Nephron (organoid): ENCODE data around the gene HRH3.

Experiments
- H3K27ac Mint-ChIP-seq, 3 experiments: 2 replicates each; pipeline ENCODE4 v1.8.0; 2020; ENCODE audit warnings: mixed read lengths in 3 of 3, mild to moderate bottlenecking in 2 of 3, moderate library complexity in 1 of 3
- H3K27me3 Mint-ChIP-seq: 2 replicates; pipeline ENCODE4 v1.8.0; 2021; ENCODE audit warnings: low read depth, mild to moderate bottlenecking, moderate library complexity, mixed read lengths
- H3K36me3 Mint-ChIP-seq: 2 replicates; pipeline ENCODE4 v1.8.0; 2020; ENCODE audit warnings: low read depth, mixed read lengths
- H3K4me1 Mint-ChIP-seq: 2 replicates; pipeline ENCODE4 v1.8.0; 2020; ENCODE audit warnings: mixed read lengths
- H3K4me3 Mint-ChIP-seq, 3 experiments: 2 replicates each; pipeline ENCODE4 v1.8.0; 2020; ENCODE audit warnings: mild to moderate bottlenecking in 3 of 3, mixed read lengths in 3 of 3, moderate library complexity in 2 of 3
- H3K9me3 Mint-ChIP-seq: 2 replicates; pipeline ENCODE4 v1.8.0; 2020; ENCODE audit warnings: mixed read lengths
- TF ChIP-seq, protein P1 (sequence below), 3 experiments: fragments of 200-600 bp; sonication (generic); IDR thresholded peaks; one replicate each; pipeline ENCODE4 v1.5.0; 2021; ENCODE audit warnings: antibody characterized with exemption in 3 of 3; ENCODE audit not compliant: unreplicated experiment in 3 of 3

Gene HRH3

GRCh38 chr20:62243906-62244515, 23.9 kb upstream of the HRH3 start:
- TF ChIP-seq, protein P1, sequence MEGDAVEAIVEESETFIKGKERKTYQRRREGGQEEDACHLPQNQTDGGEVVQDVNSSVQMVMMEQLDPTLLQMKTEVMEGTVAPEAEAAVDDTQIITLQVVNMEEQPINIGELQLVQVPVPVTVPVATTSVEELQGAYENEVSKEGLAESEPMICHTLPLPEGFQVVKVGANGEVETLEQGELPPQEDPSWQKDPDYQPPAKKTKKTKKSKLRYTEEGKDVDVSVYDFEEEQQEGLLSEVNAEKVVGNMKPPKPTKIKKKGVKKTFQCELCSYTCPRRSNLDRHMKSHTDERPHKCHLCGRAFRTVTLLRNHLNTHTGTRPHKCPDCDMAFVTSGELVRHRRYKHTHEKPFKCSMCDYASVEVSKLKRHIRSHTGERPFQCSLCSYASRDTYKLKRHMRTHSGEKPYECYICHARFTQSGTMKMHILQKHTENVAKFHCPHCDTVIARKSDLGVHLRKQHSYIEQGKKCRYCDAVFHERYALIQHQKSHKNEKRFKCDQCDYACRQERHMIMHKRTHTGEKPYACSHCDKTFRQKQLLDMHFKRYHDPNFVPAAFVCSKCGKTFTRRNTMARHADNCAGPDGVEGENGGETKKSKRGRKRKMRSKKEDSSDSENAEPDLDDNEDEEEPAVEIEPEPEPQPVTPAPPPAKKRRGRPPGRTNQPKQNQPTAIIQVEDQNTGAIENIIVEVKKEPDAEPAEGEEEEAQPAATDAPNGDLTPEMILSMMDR (IDR thresholded peaks at IDR 0.05; ENCODE audit: unreplicated experiment in 3 of 3): no peak
- Mint-ChIP-seq H3K36me3 (no peaks in the 10 kb centered on the region), H3K27me3 (no peaks in the 10 kb centered on the region), H3K9me3 (no peaks in the 10 kb centered on the region), H3K27ac (no peak overlapping the region), H3K4me3 (no peak overlapping the region), H3K4me1 (no peaks in the 10 kb centered on the region)

- no peaks in the 10 kb centered on the region for H3K9me3 Mint-ChIP-seq
- no peaks in the 10 kb centered on the region for H3K36me3 Mint-ChIP-seq
- no peak overlapping the region for H3K4me3 Mint-ChIP-seq
- no peak overlapping the region for H3K27ac Mint-ChIP-seq
- TF ChIP-seq, protein P1 (IDR thresholded peaks at IDR 0.05; ENCODE audit: unreplicated experiment in 3 of 3): no peak
- no peaks in the 10 kb centered on the region for H3K27me3 Mint-ChIP-seq
- H3K4me1 Mint-ChIP-seq: peaks cover under 1% of the 10 kb centered on the region
Observed at GRCh38 chr20:62243106-62243505, 23.0 kb upstream of the HRH3 start.

DNA sequence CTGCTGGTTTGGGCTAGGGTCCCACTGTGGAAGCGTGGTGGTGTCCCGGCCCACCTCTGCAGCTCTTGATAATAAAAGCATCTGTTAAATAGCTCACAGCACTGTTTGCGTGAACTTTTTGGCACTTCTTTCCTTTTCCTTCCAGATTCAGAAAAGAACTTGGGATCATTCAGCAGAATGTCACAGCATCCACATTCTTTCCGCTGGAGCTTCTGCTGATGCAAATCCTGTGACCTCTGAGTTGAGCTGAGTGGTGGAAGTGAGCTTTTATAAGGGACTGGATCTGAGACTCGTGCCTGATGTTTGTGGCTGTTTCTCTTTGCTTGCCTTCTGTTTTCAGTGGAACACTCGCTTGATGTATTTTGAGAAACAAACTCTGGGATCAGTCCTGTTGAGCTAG, 22.1 kb upstream of the HRH3 start:
- Mint-ChIP-seq H3K4me1 (peaks cover 6% of the 10 kb centered on the region), H3K4me3 (peak overlapping the region; percentile 43 to 96 (median 74)), H3K9me3 (no peaks in the 10 kb centered on the region), H3K27ac (no peak overlapping the region), H3K36me3 (no peaks in the 10 kb centered on the region), H3K27me3 (no peaks in the 10 kb centered on the region)
- TF ChIP-seq, protein P1 (IDR thresholded peaks at IDR 0.05; ENCODE audit: unreplicated experiment in 3 of 3): no peak

GRCh38 chr20:62241506-62241905, 21.4 kb upstream of the HRH3 start:
- Mint-ChIP-seq H3K27me3 (no peaks in the 10 kb centered on the region), H3K36me3 (no peaks in the 10 kb centered on the region), H3K4me1 (peaks cover 6% of the 10 kb centered on the region), H3K9me3 (no peaks in the 10 kb centered on the region), H3K27ac (no peak overlapping the region), H3K4me3 (peak overlapping the region; percentile 63 to 96 (median 74))
- TF ChIP-seq, protein P1 (IDR thresholded peaks at IDR 0.05; ENCODE audit: unreplicated experiment in 3 of 3): no peak

- TF ChIP-seq, protein P1 (IDR thresholded peaks at IDR 0.05; ENCODE audit: unreplicated experiment in 3 of 3): no peak
- peaks cover under 1% of the 10 kb centered on the region for H3K27me3 Mint-ChIP-seq
- H3K27ac Mint-ChIP-seq: no peak overlapping the region
- peaks cover 6% of the 10 kb centered on the region for H3K4me1 Mint-ChIP-seq
- no peaks in the 10 kb centered on the region for H3K36me3 Mint-ChIP-seq
- H3K4me3 Mint-ChIP-seq: peak overlapping the region; percentile 86 to 96 (median 94)
- no peaks in the 10 kb centered on the region for H3K9me3 Mint-ChIP-seq
Observed at GRCh38 chr20:62240020-62240685, 20.1 kb upstream of the HRH3 start.
